Neuronal stem cell (in vitro differentiated cells): ENCODE measurements around the gene GID8.

ENCODE experiments used
- DNase-seq: peaks from one replicate; pipeline ENCODE4 v3.0.0-alpha.2; 2013; ENCODE audit warnings: low spot score
- H2AFZ ChIP-seq: one replicate; pipeline ENCODE4 v1.6.1; 2013; ENCODE audit warnings: mild to moderate bottlenecking, low read length, inconsistent platforms
- H2AK5ac ChIP-seq: 2 replicates; pipeline ENCODE4 v1.6.1; 2013; ENCODE audit warnings: low read depth, mild to moderate bottlenecking, inconsistent platforms, low read length, moderate library complexity, mixed read lengths
- H2BK120ac ChIP-seq: 2 replicates; pipeline ENCODE4 v1.6.1; 2013; ENCODE audit warnings: low read depth, mild to moderate bottlenecking, inconsistent platforms, low read length, moderate library complexity, mixed read lengths
- H2BK12ac ChIP-seq: one replicate; pipeline ENCODE4 v1.6.1; 2013; ENCODE audit warnings: low read length, inconsistent platforms
- H2BK15ac ChIP-seq: 2 replicates; pipeline ENCODE4 v1.6.1; 2013; ENCODE audit warnings: mild to moderate bottlenecking, low read length, inconsistent platforms, mixed read lengths
- H2BK5ac ChIP-seq: one replicate; pipeline ENCODE4 v1.6.1; 2013; ENCODE audit warnings: inconsistent platforms, mild to moderate bottlenecking, low read length, moderate library complexity
- H3K14ac ChIP-seq: one replicate; pipeline ENCODE4 v1.6.1; 2013; ENCODE audit warnings: low read length, inconsistent platforms
- H3K18ac ChIP-seq: 2 replicates; pipeline ENCODE4 v1.6.1; 2013; ENCODE audit warnings: low read length, inconsistent platforms
- H3K23ac ChIP-seq: 2 replicates; pipeline ENCODE4 v1.6.1; 2013; ENCODE audit warnings: low read depth, mild to moderate bottlenecking, mixed read lengths, low read length, inconsistent platforms; ENCODE audit not compliant: poor library complexity
- H3K27ac ChIP-seq: replicated peaks from 3 replicates; pipeline ENCODE4 v1.5.1; 2013; ENCODE audit warnings: low read length, inconsistent platforms
- H3K27me3 ChIP-seq, 3 experiments: 2 replicates each; pipeline ENCODE4 v1.6.1; 2013; ENCODE audit warnings: low read length in 3 of 3, mild to moderate bottlenecking in 2 of 3, inconsistent platforms in 1 of 3, low read depth in 1 of 3, mixed read lengths in 1 of 3, moderate library complexity in 1 of 3; ENCODE audit not compliant: control insufficient read depth in 3 of 3, insufficient read depth in 3 of 3
- H3K36me3 ChIP-seq, 2 donors: replicated peaks in 1 of 2; 2 replicates each; pipeline ENCODE4 v1.6.1; 2013; ENCODE audit warnings: low read length in 2 of 2; ENCODE audit not compliant: control insufficient read depth in 2 of 2, insufficient read depth in 2 of 2
- H3K4ac ChIP-seq: 2 replicates; pipeline ENCODE4 v1.6.1; 2013; ENCODE audit warnings: inconsistent platforms, mild to moderate bottlenecking, low read length, moderate library complexity
- H3K4me1 ChIP-seq, 2 donors: 1 replicate in 1 of 2; 2 replicates in 1 of 2; pipeline ENCODE4 v1.6.1; 2013; ENCODE audit warnings: low read length in 2 of 2, low read depth in 1 of 2; ENCODE audit not compliant: control insufficient read depth in 2 of 2, insufficient read depth in 1 of 2
- H3K4me2 ChIP-seq: one replicate; pipeline ENCODE4 v1.6.1; 2013; ENCODE audit warnings: mild to moderate bottlenecking, low read length, inconsistent platforms; ENCODE audit not compliant: insufficient read depth, poor library complexity, severe bottlenecking
- H3K4me3 ChIP-seq, 2 donors: 2 replicates each; pipeline ENCODE4 v1.5.1; 2013; ENCODE audit warnings: low read length in 2 of 2, mild to moderate bottlenecking in 2 of 2, inconsistent platforms in 1 of 2, moderate library complexity in 1 of 2
- H3K79me1 ChIP-seq: one replicate; pipeline ENCODE4 v1.6.1; 2013; ENCODE audit warnings: low read depth, mild to moderate bottlenecking, inconsistent platforms, low read length, moderate library complexity
- H3K9ac ChIP-seq: one replicate; pipeline ENCODE4 v1.6.1; 2013; ENCODE audit warnings: mild to moderate bottlenecking, low read depth, low read length, inconsistent platforms; ENCODE audit not compliant: poor library complexity
- H3K9me3 ChIP-seq, 2 donors: replicated peaks in 1 of 2; 2 replicates each; pipeline versions ENCODE3 to v1.6.1; 2013; ENCODE audit warnings: low read length in 2 of 2, mild to moderate bottlenecking in 2 of 2, inconsistent platforms in 1 of 2, low read depth in 1 of 2, mixed read lengths in 1 of 2, moderate library complexity in 1 of 2; ENCODE audit not compliant: control insufficient read depth in 2 of 2, insufficient read depth in 1 of 2
- H4K8ac ChIP-seq: one replicate; pipeline ENCODE4 v1.6.1; 2013; ENCODE audit warnings: low read depth, mild to moderate bottlenecking, inconsistent platforms, low read length, moderate library complexity
- H4K91ac ChIP-seq: one replicate; pipeline ENCODE4 v1.6.1; 2013; ENCODE audit warnings: low read length, low read depth, mild to moderate bottlenecking, inconsistent platforms; ENCODE audit not compliant: poor library complexity
- WGBS, 2 donors: extraction: QIAGEN DNeasy Blood & Tissue Kit; methylation state at CpG; one replicate each; pipeline ENCODE4 v1.1.7; 2013; ENCODE audit warnings: missing lambda C conversion rate in 2 of 2, mixed read lengths in 1 of 2; ENCODE audit not compliant: insufficient read length in 2 of 2, insufficient replicate concordance in 1 of 2; ENCODE audit errors: extremely low coverage in 2 of 2; 5-methylcytosine and 5-hydroxymethylcytosine counted together

GID8 gene

GRCh38 chr20:62902926-62903615 is 34.9 kb upstream of the GID8 start:
- H3K18ac ChIP-seq: no peak overlapping the region
- no peak overlapping the region for H3K27ac ChIP-seq
- no peak overlapping the region for H3K23ac ChIP-seq
- H3K4me3 ChIP-seq: peak overlapping the region in 1 of 2 donors; percentile 41
- WGBS, 2 donors: no CpG with 5 or more reads among the region's 7 CpGs
- no peaks in the 10 kb centered on the region for H3K9me3 ChIP-seq
- peaks cover 44 to 83% of the 10 kb centered on the region in 2 donors for H3K36me3 ChIP-seq
- no peak overlapping the region for H2BK120ac ChIP-seq
- H2BK15ac ChIP-seq: no peak overlapping the region
- no peak overlapping the region for H3K14ac ChIP-seq
- no peak overlapping the region for H2AFZ ChIP-seq
- no peak overlapping the region for H3K4me2 ChIP-seq
- peaks cover 9 to 14% of the 10 kb centered on the region in 2 donors for H3K4me1 ChIP-seq
- H2BK5ac ChIP-seq: no peak overlapping the region
- no peak overlapping the region for H2AK5ac ChIP-seq
- no peak overlapping the region for H3K4ac ChIP-seq
- no peaks in the 10 kb centered on the region for H3K27me3 ChIP-seq
- H2BK12ac ChIP-seq: no peak overlapping the region
- H3K9ac ChIP-seq: no peak overlapping the region
- peaks cover 2% of the 10 kb centered on the region for H3K79me1 ChIP-seq
- no peak overlapping the region for H4K8ac ChIP-seq
- no peak for DNase-seq
- H4K91ac ChIP-seq: no peak overlapping the region

GRCh38 chr20:62905536-62906117 is 32.3 kb upstream of the GID8 start:
- H3K27ac ChIP-seq: no peak overlapping the region
- H2BK12ac ChIP-seq: no peak overlapping the region
- no peak overlapping the region for H2BK120ac ChIP-seq
- H4K91ac ChIP-seq: no peak overlapping the region
- H2BK15ac ChIP-seq: no peak overlapping the region
- H3K4me1 ChIP-seq: peaks cover 2% of the 10 kb centered on the region in 2 donors
- no peak overlapping the region for H3K14ac ChIP-seq
- no peak overlapping the region for H3K9ac ChIP-seq
- no peak overlapping the region for H2AFZ ChIP-seq
- no peak overlapping the region for H3K4ac ChIP-seq
- H3K23ac ChIP-seq: no peak overlapping the region
- H3K36me3 ChIP-seq: peaks cover 64 to 100% of the 10 kb centered on the region in 2 donors
- no peak overlapping the region for H3K18ac ChIP-seq
- H3K9me3 ChIP-seq: no peaks in the 10 kb centered on the region
- H2BK5ac ChIP-seq: no peak overlapping the region
- WGBS, 2 donors: no CpG with 5 or more reads among the region's 17 CpGs
- no peaks in the 10 kb centered on the region for H3K27me3 ChIP-seq
- H4K8ac ChIP-seq: no peak overlapping the region
- H3K4me2 ChIP-seq: no peak overlapping the region
- H3K4me3 ChIP-seq: peak overlapping the region in 1 of 2 donors; percentile 1
- peaks cover 2% of the 10 kb centered on the region for H3K79me1 ChIP-seq
- no peak for DNase-seq
- H2AK5ac ChIP-seq: no peak overlapping the region

GRCh38 chr20:62906209-62906608 is 31.7 kb upstream of the GID8 start:
- Histone ChIP-seq H2BK120ac (no peak overlapping the region), H3K14ac (no peak overlapping the region), H3K23ac (no peak overlapping the region), H3K4ac (no peak overlapping the region), H4K91ac (no peak overlapping the region), H3K9ac (no peak overlapping the region), H3K79me1 (peaks cover 3% of the 10 kb centered on the region), H3K36me3 (peaks cover 70 to 100% of the 10 kb centered on the region in 2 donors), H2BK15ac (no peak overlapping the region), H2BK12ac (no peak overlapping the region), H3K4me2 (no peak overlapping the region), H3K27ac (no peak overlapping the region), H2AFZ (no peak overlapping the region), H3K27me3 (no peaks in the 10 kb centered on the region), H2BK5ac (no peak overlapping the region), H3K9me3 (no peaks in the 10 kb centered on the region), H4K8ac (no peak overlapping the region), H3K4me1 (no peaks in the 10 kb centered on the region), H3K4me3 (no peak overlapping the region), H2AK5ac (no peak overlapping the region), H3K18ac (no peak overlapping the region)
- DNase-seq: no peak
- no CpG with 5 or more reads among the region's 16 CpGs for WGBS, 2 donors

- no peak overlapping the region for H3K18ac ChIP-seq
- no peak overlapping the region for H3K4me2 ChIP-seq
- H2BK15ac ChIP-seq: no peak overlapping the region
- DNase-seq: no peak
- no CpG with 5 or more reads among the region's 31 CpGs for WGBS, 2 donors
- no peaks in the 10 kb centered on the region for H3K4me1 ChIP-seq
- peak overlapping the region; percentile 11 for H2BK5ac ChIP-seq
- H3K9me3 ChIP-seq: no peaks in the 10 kb centered on the region
- H3K4me3 ChIP-seq: no peak overlapping the region
- H3K23ac ChIP-seq: no peak overlapping the region
- H3K27ac ChIP-seq: no peak overlapping the region
- peaks cover 73 to 100% of the 10 kb centered on the region in 2 donors for H3K36me3 ChIP-seq
- no peak overlapping the region for H3K4ac ChIP-seq
- H3K9ac ChIP-seq: no peak overlapping the region
- no peak overlapping the region for H3K14ac ChIP-seq
- no peak overlapping the region for H2AFZ ChIP-seq
- no peak overlapping the region for H2BK120ac ChIP-seq
- H4K8ac ChIP-seq: no peak overlapping the region
- no peak overlapping the region for H2BK12ac ChIP-seq
- no peak overlapping the region for H2AK5ac ChIP-seq
- H4K91ac ChIP-seq: no peak overlapping the region
- H3K79me1 ChIP-seq: peaks cover 7% of the 10 kb centered on the region
- H3K27me3 ChIP-seq: no peaks in the 10 kb centered on the region
These were observed 31.1 kb upstream of the GID8 start for GRCh38 chr20:62906647-62907375.
